ENCODE data around the gene TPRG1L.
"Not testable (repeated sequence)": the region's sequence is repeated elsewhere in the genome, so short reads cannot be mapped to it uniquely, and the experiment has no call there.

Gene TPRG1L

DNA sequence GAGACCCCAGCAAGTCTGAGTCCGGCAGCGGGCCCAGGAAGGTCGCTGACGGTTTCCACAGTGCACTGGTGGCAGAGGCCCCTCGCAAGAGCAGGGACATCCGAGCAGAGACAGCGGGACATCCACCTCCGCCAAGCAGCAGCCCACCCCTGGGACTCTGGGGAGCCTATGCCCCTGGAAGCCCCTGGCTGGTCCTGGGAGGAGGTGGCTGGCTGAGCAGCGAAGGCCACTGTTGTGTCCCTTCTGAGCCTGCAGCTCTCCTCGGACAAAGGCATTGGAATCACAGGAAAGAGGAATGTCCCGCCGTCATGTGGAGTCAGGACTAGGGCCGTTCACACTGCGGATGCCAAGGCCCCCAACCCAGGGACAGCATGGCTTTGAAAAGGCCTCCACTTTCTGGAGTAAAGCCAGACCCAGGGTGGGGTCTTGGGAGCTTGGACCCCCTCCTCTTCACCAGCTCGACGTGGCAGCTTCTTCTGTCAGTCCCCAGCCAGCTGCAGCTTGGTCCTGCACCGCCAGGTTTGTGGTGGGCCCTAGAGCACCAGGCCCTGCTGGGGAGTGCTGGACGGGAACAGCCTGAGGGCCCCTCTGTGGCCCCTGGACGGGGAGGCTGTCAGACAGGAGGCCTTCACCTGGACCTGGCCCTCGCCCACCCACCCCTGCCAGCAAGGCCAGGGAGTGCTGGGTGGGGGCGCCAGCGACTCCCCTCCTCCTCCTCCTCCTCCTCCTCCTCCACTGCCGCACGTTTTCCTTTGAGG lies 14.9 kb upstream of the TPRG1L start:
- FAIRE-seq, result no peak

DNA sequence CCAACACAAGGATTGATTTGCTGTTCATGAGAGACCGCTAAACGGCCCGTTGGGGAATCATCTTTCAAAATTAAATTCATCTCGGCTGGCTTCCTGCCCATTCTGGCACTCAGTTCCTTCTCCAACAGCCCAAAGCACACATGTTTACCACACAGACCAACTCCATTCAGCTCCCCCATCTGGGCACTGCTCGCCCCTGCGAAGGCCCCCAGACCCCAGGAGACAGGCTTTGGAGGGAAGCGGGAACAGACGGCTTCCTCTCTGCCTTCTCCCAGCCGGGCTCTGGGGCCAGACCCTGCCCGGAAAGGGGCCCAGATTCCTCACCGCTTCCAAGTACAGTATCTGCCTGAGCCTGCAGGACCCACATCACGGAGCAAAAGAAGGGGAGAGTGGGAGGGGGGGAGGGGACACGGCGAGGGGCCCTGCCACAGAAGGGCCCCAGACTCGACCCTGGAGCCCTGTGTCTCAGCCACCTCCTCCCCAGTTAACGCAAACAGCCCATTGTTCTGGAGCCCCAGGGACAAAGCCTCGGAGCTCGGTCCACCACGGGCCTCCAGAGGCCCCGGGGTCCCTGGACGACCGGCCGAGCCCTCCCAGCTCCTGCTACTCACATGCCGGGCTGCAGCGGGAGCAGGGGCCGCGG lies 14.2 kb upstream of the TPRG1L start:
- no peak for FAIRE-seq

DNA sequence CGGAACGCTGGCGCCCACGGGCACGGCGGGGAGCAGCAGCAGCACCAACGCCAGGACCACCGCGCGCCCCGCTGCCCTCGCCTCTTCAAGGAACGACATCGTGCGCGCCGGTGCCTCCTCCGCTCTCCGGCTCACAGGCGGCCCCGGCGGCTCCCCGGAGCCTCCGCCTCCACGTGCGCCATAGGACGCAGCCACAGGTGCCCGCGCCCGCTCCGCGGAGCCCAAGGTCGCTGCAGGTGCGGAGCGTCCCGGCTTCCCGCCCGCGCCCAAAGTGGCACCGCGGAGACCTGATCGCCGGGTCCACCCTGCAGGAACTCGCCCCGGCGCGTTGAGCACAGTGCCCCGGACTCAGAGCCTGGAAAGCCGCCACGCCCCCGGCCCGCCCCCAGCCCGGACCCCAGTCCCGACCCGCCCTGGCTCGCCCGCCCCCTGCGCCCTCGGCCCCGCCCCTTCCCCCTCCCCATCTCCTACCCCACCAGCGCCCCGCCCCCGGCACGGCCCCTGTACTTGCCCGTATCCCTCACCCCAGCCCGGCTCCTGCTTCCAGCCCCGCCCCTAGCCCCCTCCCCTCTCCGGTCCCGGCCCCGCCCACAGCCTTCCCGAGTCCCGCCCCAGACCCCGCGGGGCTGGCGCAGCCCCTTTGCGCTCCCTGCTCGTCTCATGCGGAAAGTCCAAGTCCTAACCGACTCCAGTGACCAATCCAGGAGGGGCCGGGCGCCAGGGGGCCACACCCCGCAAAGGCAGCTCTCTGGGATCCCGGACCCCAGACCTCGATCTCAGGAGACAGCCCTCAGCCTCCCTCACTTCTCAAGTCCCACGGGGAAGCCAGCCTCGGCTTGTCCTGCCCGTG lies 13.4 kb upstream of the TPRG1L start, which contains the start of gene MEGF6:
MEGF6 (minus strand) TSS at position 339 of the 850 bp plus-strand sequence; CDS start at position 99, 240 bp downstream.
- FAIRE-seq, result no peak

DNA sequence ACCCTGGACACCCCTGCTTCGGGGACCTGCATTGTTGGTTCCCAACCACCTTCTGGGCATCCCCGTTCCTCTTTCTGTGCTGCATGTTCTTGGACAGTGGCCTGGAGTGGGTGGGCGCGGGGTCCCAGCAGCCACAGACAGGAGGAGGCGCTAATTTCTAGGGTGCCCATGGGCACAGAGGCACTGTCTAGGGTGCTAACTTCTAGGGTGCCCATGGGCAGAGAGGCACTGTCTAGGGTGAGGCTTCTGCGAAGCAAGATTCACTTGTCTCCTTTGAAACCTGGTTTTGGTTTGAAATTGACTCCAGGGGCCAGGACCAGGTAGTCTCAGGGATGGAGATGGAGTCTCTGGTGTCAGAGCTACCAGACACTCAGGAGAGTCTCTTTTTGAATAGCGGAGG lies 12.7 kb upstream of the TPRG1L start:
- FAIRE-seq, result no peak

DNA sequence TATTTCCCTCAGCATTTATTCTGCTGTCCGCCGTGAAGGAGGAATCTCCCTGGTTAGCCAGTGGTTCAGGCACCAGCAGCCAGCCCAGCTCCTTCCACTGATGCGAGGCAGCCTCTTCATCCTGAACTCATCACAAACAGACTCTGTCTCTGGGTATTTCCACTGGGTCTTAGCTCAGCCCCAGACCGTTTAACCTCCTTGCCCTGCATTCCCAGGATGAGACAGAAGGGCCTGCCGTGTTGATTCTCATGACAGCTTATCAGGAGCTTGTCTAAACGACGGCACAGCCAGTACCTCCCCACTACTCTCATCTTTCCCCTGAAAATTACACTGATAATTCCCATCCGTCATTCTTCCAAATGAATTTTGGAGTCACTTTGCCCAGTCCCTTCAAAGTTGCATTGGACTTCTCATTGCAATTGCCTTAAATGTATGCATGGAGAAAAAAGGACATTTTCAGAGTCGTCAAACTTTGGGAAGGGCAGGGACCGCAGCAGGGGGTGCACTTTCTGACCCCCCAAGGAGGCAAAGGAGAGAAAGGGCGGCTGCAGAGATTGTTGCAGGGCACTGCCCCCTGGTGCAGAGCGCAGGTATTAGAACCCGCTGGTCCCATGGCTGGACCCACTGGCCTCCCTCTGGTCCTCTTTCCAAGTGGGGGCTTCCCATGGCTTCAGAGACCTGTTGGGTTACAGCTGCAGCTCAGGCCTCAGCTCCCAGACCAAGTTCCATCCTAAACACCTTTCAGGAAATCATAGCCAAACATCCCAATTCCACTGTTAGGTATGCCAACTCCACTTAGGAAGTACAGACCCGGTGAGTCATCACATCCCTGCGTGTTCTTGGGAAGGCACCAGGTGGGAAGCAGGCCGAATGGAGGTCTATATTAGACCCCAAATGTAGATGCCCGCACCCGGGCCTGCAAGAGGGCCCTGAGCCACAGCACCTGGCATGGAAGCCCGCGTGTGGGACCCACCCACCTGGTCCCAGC lies 9.8 kb upstream of the TPRG1L start:
- FAIRE-seq, result no peak

DNA sequence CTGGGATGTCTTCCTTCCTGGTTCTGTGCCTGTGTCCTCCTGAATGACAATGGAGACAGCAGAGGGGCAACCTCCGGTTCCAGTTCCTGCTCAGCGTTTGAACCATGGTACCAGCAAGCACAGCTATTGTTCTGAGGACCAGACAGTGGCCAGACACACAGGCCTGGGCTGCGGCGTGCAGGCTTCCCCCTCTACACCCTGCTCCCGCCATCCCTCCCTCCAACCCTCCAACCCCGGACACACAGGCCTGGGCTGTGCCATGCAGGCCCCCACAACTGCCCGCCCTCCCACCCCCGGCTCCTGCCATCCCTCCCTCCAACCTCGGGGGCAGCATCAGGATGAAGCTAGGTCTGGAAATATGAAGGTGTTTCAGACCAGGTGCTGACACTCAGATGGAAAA lies 8.0 kb upstream of the TPRG1L start:
- FAIRE-seq, result no peak

DNA sequence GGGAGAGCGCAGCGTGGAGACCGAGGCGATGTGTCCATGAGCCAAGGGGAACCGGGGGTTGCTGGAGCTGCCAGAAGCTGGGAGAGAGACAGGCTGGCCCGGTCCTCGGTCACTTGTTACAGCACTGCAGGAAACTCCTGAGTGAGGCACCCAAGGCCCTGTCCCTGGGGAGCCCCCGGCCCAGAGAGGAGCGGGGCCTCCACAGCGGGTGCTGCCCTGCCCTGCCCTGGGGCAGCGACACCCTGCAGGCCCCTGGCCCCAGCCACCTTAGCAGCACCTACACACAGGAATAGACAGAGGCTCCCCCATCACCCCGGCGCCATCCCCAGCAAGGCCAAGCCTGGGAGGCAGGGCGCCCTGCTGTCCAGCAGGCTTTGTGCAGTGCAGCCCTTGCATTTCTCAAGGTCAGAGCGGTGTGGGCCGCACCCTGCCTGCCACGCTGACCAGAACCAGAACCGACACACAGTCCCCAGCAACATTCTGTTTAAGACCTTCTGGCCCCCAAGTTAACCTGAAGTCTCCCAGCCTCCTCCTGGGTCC lies 6.9 kb upstream of the TPRG1L start:
- FAIRE-seq, result no peak

DNA sequence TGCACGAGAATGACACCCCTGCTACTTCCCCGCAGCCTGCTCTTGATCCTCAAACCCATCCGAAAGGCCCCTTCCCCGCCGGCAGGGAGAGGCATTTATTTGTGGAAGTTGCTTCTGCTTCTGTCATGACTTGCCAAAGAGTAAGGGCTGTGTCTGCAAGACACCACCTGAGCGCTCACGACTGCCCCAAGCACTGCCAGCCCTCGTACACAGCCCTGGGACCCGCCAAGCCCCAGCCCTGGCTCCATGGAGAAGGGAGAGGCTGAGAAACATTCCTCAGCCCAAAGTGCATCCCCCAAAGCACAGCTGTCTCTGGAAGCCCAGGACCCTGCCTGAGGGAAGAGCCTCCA lies 6.3 kb upstream of the TPRG1L start:
- FAIRE-seq, result no peak

DNA sequence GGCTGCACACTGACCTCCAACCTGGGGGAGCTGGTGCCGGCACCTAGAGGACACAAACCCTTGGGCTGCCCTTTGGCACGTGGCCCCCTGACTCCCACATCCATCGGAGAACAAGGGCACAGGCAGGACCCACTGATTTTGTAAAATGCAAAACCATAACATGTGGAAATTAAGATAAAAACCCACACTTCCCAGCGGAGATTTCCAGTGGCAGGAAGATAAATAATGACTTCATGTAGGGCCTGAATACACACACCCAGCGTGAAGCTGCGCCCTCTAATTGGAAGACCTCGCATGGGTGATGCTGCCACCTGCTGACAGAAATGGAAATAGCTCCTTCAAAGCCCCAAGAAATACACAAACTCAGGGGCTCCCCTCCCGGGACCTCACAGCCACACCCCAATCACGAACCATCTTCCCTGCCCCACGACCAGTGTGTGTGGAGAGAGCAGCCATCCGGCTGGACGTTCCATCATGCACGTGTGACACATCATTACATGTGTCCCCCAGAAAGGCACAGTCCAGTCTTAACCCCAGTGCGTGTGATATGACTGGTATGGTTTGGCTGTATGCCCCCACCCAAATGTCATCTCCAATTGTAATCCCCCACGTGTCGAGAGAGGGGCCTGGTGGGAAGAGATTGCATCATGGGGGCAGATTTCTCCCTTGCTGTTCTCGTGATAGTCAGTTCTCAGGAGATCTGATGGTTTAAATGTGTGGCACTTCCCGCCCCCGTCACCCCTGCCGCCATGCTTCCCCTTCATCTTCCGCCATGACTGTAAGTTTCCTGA lies 5.7 kb upstream of the TPRG1L start:
- no peak for FAIRE-seq

DNA sequence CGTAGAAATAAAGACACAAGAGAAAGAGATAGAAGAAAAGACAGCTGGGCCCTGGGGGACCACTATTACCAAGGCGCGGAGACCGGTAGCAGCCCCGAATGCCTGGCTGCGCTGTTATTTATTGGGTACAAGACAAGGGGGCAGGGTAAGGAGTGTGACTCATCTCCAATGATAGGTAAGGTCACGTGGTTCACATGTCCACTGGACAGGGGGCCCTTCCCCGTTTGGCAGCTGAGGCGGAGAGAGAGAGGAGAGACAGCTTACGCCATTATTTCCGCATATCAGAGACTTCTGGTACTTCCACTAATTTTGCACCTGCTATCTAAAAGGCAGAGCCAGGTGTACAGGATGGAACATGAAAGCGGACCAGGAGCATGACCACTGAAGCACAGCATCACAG lies 4.1 kb upstream of the TPRG1L start:
- no peak for FAIRE-seq

DNA sequence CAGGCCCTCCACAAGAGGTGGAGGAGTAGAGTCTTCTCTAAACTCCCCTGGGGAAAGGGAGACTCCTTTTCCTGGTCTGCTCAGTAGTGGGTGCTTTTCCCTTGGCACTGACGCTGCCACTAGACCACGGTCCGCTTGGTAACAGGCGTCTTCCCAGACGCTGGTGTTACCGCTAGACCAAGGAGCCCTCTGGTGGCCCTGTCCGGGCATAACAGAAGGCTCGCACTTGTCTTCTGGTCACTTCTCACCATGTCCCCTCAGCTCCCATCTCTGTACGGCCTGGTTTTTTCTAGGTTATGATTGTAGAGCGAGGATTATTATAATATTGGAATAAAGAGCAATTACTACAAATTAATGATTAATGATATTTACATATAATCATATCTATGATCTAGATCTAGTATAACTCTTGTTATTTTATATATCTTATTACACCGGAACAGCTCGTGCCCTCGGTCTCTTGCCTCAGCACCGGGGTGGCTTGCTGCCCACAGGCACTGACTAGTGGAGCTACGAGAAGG lies 3.6 kb upstream of the TPRG1L start:
- peak; percentile 76 for FAIRE-seq

DNA sequence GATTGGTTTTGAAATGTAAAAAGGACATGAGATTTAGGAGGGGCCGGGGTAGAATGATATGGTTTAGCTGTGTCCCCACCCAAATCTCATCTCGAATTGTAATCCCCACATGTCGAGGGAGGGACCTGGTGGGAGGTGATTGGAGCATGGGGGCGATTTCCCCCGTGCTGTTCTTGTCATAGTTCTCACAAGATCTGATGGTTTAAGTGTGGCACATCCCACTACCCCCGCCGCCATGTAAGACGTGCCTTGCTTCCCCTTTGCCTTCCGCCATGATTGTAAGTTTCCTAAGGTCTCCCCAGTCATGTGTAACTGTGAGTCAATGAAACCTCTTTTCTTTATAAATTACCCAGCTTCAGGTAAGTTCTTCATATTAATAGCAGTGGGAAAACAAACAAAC lies 2.7 kb upstream of the TPRG1L start:
- FAIRE-seq, result not testable (repeated sequence)

DNA sequence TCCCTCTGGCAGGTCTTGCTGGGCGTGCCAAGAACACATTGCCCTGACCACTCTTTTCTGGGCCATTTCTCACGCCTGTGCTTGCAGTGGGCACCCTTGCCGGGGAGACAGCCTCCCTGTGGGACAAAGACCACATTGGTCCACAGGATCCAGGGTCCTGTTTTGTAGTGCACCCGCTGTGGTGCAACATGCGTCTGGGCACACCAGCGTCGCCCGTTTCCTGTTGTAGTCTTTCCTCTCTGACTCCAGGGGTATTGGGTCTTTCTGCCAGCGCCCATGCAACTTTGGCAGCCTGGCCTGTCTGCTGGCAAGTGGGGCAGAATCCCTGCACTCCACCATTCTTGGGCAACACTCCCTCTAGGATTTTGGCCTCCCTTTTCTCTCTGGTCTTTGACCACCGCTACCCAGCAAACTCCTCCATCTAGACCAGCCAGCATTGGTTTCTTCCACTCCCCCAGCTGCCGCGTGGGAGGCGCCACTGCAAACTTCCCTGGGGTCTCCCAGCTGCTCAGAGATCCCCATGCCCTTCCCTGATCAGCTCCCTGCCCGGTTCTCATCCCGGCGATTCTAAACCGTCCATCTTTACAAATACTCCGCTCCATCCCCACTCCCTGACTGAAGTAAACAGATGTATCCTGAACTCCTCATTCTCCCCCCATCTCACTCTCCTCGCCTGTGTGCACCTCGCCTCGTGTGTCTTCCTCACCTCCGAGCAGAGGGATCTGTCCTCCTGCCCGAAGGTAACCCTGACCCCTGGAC lies 1.2 kb upstream of the TPRG1L start:
- no peak for FAIRE-seq

DNA sequence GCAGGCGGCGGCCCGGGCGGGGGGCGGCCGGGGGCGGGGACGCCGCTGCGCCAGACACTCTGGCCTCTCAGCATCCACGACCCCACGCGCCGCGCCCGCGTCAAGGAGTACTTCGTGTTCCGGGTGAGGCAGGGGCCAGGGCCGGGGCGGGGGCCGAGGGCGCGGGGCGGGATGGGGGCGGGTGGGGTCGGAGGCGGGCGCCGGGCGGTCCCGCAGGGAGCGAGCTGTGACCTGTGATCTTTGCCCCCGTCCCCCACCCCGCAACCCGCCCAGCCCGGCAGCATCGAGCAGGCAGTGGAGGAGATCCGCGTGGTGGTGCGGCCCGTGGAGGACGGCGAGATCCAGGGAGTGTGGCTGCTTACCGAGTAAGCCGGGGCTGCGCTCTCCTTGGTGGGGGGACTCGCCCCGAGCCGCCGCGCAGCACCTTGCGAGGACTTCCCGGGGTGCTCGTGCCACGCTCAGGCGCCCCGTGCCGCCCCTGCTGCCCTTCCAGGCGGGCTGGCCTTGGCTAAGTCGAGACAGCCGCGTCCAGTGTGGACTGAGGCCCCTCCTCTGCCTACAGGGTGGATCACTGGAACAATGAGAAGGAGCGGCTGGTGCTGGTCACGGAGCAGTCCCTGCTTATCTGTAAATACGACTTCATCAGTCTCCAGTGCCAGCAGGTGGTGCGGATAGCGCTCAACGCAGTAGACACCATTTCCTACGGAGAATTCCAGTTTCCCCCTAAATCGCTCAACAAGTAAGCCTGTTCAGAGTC lies 514 bp downstream of the TPRG1L start:
- no peak for FAIRE-seq

DNA sequence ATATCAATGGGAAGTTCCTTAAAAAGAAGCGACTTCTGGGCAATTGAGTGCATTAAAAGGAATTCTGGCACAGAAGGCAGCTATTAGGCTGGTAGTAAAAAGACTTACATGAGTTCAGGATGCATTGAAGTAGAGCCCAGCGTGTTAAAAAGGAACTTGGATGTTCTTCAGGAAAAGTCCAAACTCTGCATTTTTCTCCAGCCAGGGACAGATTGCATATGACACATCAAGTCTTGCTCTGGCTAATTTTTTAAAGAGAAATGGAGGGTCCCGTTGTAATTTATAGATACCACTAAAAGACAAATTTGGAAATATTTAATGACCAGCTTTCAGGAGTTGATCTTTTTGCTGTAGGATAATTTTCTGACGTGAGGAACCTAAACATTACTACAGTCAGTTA lies 1.2 kb downstream of the TPRG1L start:
- no peak for FAIRE-seq

DNA sequence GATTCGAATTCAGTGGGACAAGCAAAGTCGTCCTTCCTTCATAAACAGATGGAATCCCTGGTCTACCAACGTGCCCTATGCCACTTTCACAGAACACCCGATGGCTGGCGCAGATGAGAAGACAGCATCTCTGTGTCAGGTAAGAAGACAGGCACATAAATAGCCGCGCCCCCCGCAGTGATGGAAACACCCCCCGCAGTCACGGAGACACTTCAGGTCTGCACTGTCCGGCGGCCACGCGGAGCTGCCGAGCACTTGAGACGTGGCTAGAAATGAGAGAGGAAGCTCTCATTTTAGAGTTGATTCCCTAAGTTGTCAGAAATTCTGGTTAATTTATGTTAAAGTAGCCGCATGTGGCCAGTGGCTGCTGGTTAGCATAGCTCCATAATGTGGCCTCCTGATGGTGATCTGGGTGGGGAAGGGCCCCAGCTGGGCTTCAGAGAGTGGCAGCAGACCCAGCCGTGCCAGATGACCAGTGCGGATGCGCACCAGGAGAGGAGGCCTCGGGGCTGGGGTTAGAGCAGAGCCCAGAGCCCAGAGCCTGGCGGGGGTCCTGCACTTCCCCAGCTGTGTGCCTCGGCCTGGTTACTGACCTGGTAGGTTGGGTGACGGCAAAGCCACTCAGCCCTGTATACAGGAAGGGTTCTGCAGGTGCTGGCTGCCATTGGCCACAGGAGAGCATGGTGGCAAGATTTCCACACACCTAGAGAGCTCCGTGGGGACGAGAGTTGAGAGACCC lies 2.9 kb downstream of the TPRG1L start:
- no peak for FAIRE-seq

DNA sequence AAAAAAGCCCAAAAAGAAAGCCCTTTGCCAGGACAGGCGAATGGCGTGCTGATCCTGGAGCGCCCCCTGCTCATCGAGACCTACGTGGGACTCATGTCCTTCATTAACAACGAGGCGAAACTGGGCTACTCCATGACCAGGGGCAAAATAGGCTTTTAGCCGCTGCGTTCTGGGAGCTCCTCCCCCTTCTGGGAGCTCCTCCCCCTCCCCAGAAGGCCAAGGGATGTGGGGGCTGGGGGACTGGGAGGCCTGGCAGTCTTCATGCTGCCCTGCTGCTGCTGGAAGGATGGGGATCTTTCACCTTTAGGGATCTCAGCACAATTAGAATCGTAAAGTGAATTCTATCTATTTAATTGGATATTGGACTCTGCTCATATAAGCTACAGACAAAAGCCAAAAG lies 3.6 kb downstream of the TPRG1L start:
- no peak for FAIRE-seq

DNA sequence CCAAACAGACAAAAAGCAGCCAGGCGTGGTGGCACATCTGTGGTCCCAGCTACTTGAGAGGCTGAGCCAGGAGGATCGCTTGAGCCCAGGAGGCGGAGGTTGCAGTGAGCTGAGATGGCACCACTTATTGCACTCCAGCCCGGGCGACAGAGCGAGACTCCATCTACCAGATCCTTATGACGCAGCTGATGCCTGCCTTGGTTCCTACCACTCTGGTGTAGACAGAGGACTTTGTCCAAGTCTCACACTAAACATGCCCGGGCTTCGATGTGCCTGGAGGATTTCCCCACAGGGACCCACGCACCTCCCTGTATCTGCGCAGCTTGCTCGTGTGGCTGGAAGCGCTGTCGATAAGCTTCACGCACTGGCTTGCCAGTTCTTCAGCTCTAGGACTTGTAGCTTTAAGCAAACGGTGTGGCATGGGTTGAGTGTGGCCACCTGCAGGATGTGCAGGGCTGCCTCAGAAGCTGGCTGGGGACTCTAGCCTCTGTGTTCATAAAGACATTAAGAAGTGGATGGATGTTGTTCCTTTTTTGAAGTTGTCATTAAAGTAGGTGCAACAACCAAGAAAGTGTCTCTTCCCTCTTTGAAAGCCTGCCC lies 4.8 kb downstream of the TPRG1L start:
- no peak for FAIRE-seq

All from colon (tissue), 2 donors.